ENCODE results near the gene PANK3.
A peak's percentile ranks its signal among the peaks of the same experiment; 100 is the strongest.

GRCh38 chr5:168578538-168579487 is at the start of gene PANK3:
- TF ChIP-seq LEF1 (IDR thresholded peaks at IDR 0.05; ENCODE audit: borderline replicate concordance) (0 out of 2 replicates have a peak, but pooled peaks have one; percentile 91), ARNT (IDR thresholded peaks at IDR 0.05) (no peak), TARDBP (IDR thresholded peaks at IDR 0.05) (no peak), PKNOX1 (IDR thresholded peaks at IDR 0.05) (no peak), BHLHE40 (IDR thresholded peaks at IDR 0.05; ENCODE audit: borderline replicate concordance) (no peak), FOXM1 (IDR thresholded peaks at IDR 0.05; ENCODE audit: borderline replicate concordance) (no peak), SP1 (IDR thresholded peaks at IDR 0.05) (no peak), FOXK2 (IDR thresholded peaks at IDR 0.05) (no peak), FOXA1 (IDR thresholded peaks at IDR 0.05) (no peak), SUZ12 (IDR thresholded peaks at IDR 0.05) (no peak), ELF4 (IDR thresholded peaks at IDR 0.05) (peak; percentile 49), CTBP1 (IDR thresholded peaks at IDR 0.05; ENCODE audit: borderline replicate concordance) (no peak), NFRKB (IDR thresholded peaks at IDR 0.05) (no peak)

Measured in HEK293T (cell line).